K562 (cell line): ENCODE measurements around the gene RGMA. TPM values are rescaled to one million over a fixed set of nuclear protein-coding genes. Genes with fewer than 3 reads are reported as not detected.

Experiments
- ATAC-seq: fragments of 200-7000 bp; cut with Tn5 transposase; 3 replicates; pipeline ENCODE4 v1.9.1; 2020; ENCODE audit warnings: moderate library complexity
- BruUV-seq: library from RNA; stranded (reverse); fragments of 400-500 nt; replicated peaks from 2 replicates; lab custom pipeline; 2021; lab: Mats Ljungman, UMichigan
- CTCF ChIA-PET: fragments of 300-600 bp; formaldehyde crosslinking; extraction: SDS; loops from one replicate; lab custom pipeline; 2021; ENCODE audit warnings: low intra/inter-chr PET ratio; lab: Yijun Ruan, JAX
- POLR2A ChIA-PET: fragments of 300-600, 350-650 bp; sonication (Branson Sonifier 250); formaldehyde crosslinking; extraction: SDS; loops from one replicate; lab custom pipeline; 2021; ENCODE audit warnings: antibody characterized with exemption, inconsistent platforms; lab: Yijun Ruan, JAX
- DNase-seq, 4 experiments: peaks; one replicate each; pipeline versions ENCODE4 v3.0.0 to v3.0.0-alpha.2; 2011 to 2018; ENCODE audit warnings: low spot score in 3 of 4, mixed read lengths in 3 of 4; ENCODE audit errors: extremely low read depth in 1 of 4
- FAIRE-seq: peaks from 2 replicates; lab custom pipeline; 2011; peaks lifted over from hg19 to GRCh38; lab: Jason Lieb, UNC
- H2AFZ ChIP-seq: 2 replicates; pipeline ENCODE4 v1.6.0; 2011; ENCODE audit warnings: low read depth, low read length, control low read depth, inconsistent platforms
- H3K27ac ChIP-seq: fragments of 200-600 bp; 3 replicates; pipeline ENCODE4 v1.8.0; 2011; ENCODE audit warnings: low read depth, mild to moderate bottlenecking, control low read depth, inconsistent platforms, low read length, moderate library complexity, mixed read lengths; ENCODE audit errors: extremely low read depth
- H3K27me3 ChIP-seq, 2 experiments: fragments of 300-600 bp in 1 of 2; 2 replicates in 1 of 2; 3 replicates in 1 of 2; pipeline versions ENCODE4 v1.6.0 to v1.8.0; 2011; ENCODE audit warnings: inconsistent platforms in 2 of 2, low read length in 2 of 2, mild to moderate bottlenecking in 1 of 2, mixed read lengths in 1 of 2, moderate library complexity in 1 of 2; ENCODE audit not compliant: control insufficient read depth in 2 of 2, insufficient read depth in 2 of 2
- H3K36me3 ChIP-seq: fragments of 300-600 bp; 3 replicates; pipeline ENCODE4 v1.8.0; 2011; ENCODE audit warnings: mild to moderate bottlenecking, low read length, inconsistent platforms; ENCODE audit not compliant: control insufficient read depth, insufficient read depth
- H3K4me1 ChIP-seq, 2 experiments: fragments of 200-600 bp in 1 of 2; replicated peaks in 1 of 2; 2 replicates in 1 of 2; 3 replicates in 1 of 2; pipeline versions ENCODE4 v1.5.1 to v1.8.0; 2011; ENCODE audit warnings: inconsistent platforms in 2 of 2, low read length in 2 of 2, mild to moderate bottlenecking in 1 of 2, mixed read lengths in 1 of 2, moderate library complexity in 1 of 2; ENCODE audit not compliant: control insufficient read depth in 2 of 2, insufficient read depth in 2 of 2
- H3K4me2 ChIP-seq: 2 replicates; pipeline ENCODE4 v1.6.1; 2011; ENCODE audit warnings: low read length, control low read depth, inconsistent platforms, mixed read lengths; ENCODE audit not compliant: insufficient read depth
- H3K4me3 ChIP-seq: fragments of 200-600 bp; sonication (generic), shearing (Covaris generic); 2 replicates; pipeline ENCODE4 v1.5.1; 2016; ENCODE audit warnings: control low read depth, inconsistent platforms
- H3K79me2 ChIP-seq: fragments of 200-600 bp; 3 replicates; pipeline ENCODE4 v1.8.0; 2011; ENCODE audit warnings: low read length, inconsistent platforms; ENCODE audit not compliant: control insufficient read depth, insufficient read depth
- H3K9ac ChIP-seq, 2 experiments: 2 replicates each; pipeline versions ENCODE4 v1.6.0 to v1.6.1; 2011; ENCODE audit warnings: low read depth in 2 of 2, low read length in 2 of 2, control low read depth in 1 of 2, inconsistent platforms in 1 of 2, mild to moderate bottlenecking in 1 of 2, mixed read lengths in 1 of 2; ENCODE audit not compliant: insufficient read depth in 1 of 2
- H3K9me1 ChIP-seq: one replicate; pipeline ENCODE4 v1.6.0; 2011; ENCODE audit warnings: inconsistent platforms, mild to moderate bottlenecking, low read length, moderate library complexity; ENCODE audit not compliant: control insufficient read depth, insufficient read depth
- H3K9me3 ChIP-seq: replicated peaks from 2 replicates; pipeline ENCODE4 v1.5.1; 2011; ENCODE audit warnings: low read depth, low read length, inconsistent platforms; ENCODE audit not compliant: control insufficient read depth, insufficient read depth
- H4K20me1 ChIP-seq: replicated peaks from 2 replicates; pipeline ENCODE4 v1.6.1; 2011; ENCODE audit warnings: low read length, inconsistent platforms, mixed read lengths; ENCODE audit not compliant: control insufficient read depth, insufficient read depth
- E2F3 ChIP-seq: fragments of 250-450 bp; sonication (Bioruptor Pico); IDR thresholded peaks from 2 replicates; pipeline ENCODE4 v1.4.0; 2020; ENCODE audit warnings: mild to moderate bottlenecking
- ELK3 ChIP-seq: fragments of 450-650 bp; formaldehyde crosslinking; IDR thresholded peaks from 2 replicates; pipeline ENCODE4 v1.4.0; 2020; ENCODE audit warnings: mild to moderate bottlenecking
- FOXK1 ChIP-seq: sonication (generic); formaldehyde crosslinking; IDR thresholded peaks from 2 replicates; pipeline ENCODE4 v1.8.0; 2022; ENCODE audit warnings: missing genetic modification reagents, mild to moderate bottlenecking, borderline replicate concordance
- FOXM1 ChIP-seq, 2 experiments: fragments of 450-650 bp in 1 of 2; sonication (generic) in 1 of 2; formaldehyde crosslinking in 1 of 2; IDR thresholded peaks; 2 replicates each; pipeline versions ENCODE4 v1.6.1 to v1.9.0; 2017 to 2022; ENCODE audit warnings: low read depth in 2 of 2, mild to moderate bottlenecking in 2 of 2, missing genetic modification reagents in 1 of 2, moderate library complexity in 1 of 2
- FUS ChIP-seq: fragments of 200-400 bp; formaldehyde crosslinking; optimal IDR thresholded peaks from 2 replicates; pipeline ENCODE3; 2017; ENCODE audit warnings: low read depth, low read length
- HDAC8 ChIP-seq: fragments of 450-650 bp; IDR thresholded peaks from 2 replicates; pipeline ENCODE4 v1.6.1; 2016; ENCODE audit warnings: mild to moderate bottlenecking, missing genetic modification characterization, moderate library complexity, missing compliant biosample characterization
- NFYB ChIP-seq: IDR thresholded peaks from 2 replicates; pipeline ENCODE4 v1.6.1; 2011; ENCODE audit warnings: mild to moderate bottlenecking, moderate library complexity; ENCODE audit not compliant: insufficient read length; ENCODE audit errors: extremely low read depth
- POU5F1 ChIP-seq: fragments of 150-350 bp; IDR thresholded peaks from 2 replicates; pipeline ENCODE4 v1.6.1; 2014; ENCODE audit warnings: borderline replicate concordance, low read length, low read depth, mild to moderate bottlenecking; ENCODE audit not compliant: partially characterized antibody
- WGBS: fragments of 100-300 bp; shearing (Covaris generic); methylation state at CpG from one replicate; pipeline ENCODE4 v1.1.6; 2016; ENCODE audit warnings: low coverage, mixed read lengths; ENCODE audit not compliant: insufficient coverage; ENCODE audit errors: missing lambda C conversion rate; 5-methylcytosine and 5-hydroxymethylcytosine counted together
- in situ Hi-C: fragments of 300-500 bp; cut with MboI; formaldehyde crosslinking; loops from 4 replicates; pipeline ENCODE4 v1.15.0; 2018; ENCODE audit warnings: inconsistent platforms, mixed read lengths
- intact Hi-C: fragments of 100-400 bp; cut with micrococcal nuclease; formaldehyde crosslinking; loops from 2 replicates; pipeline ENCODE4 v1.14.2; 2022
- polyA plus RNA-seq, 8 experiments: library from polyadenylated mRNA; depleted of rRNA in 4 of 8; stranded (reverse) in 5 of 8; unstranded in 3 of 8; fragments of >200 nt; fragmentation: Nextera tagmentation in 2 of 8; fragmentation: Illumina TruSeq in 1 of 8; extraction: Ambion mirVana in 2 of 8; extraction: Trizol in 1 of 8; gene quantifications; 2 replicates each; pipeline versions ENCODE4 v1.2.1 to v1.2.3, GENCODE V29; 2011 to 2014; ENCODE audit warnings: inconsistent platforms in 1 of 8, missing spikeins in 1 of 8
- total RNA-seq, 7 experiments: library from RNA; depleted of rRNA in 6 of 7; stranded (reverse); fragments of >200 nt in 6 of 7; fragmentation: Illumina TruSeq in 2 of 7; extraction: Trizol in 2 of 7; gene quantifications; 2 replicates each; pipeline versions ENCODE4 v1.2.1 to v1.2.3, GENCODE V29; 2011 to 2021; ENCODE audit warnings: low replicate concordance in 1 of 7
- TF ChIP-seq, protein P1 (sequence below): sonication (generic); formaldehyde crosslinking; IDR thresholded peaks from 2 replicates; pipeline ENCODE4 v1.8.0; 2022; ENCODE audit warnings: missing genetic modification reagents, mild to moderate bottlenecking, moderate library complexity, borderline replicate concordance

The RGMA gene
- total and polyA plus RNA-seq, 9 of the 15 experiments (the other 6 are each of a cell fraction or from before 2014, with no cell fraction given), result 0.03 to 0.05 (median 0.03) TPM; not detected in 6

DNA sequence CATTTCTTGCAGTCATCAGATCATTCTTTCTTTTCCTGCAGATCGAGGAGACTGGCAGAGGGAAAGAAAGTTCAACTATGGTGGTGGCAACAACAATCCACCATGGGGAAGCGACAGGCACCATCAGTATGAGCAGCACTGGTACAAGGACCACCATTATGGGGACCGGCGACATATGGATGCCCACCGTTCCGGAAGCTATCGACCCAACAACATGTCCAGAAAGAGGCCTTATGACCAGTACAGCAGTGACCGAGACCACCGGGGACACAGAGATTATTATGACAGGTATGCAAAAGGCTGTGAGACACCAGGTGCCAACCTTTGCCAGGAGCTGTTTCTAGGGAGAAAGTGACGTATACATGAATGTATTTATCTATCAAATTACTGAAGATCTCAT lies 69.0 kb downstream of the RGMA start:
- no peaks in the 10 kb centered on the region for H3K4me1 ChIP-seq
- CTCF ChIA-PET, result no interaction called here
- H3K4me2 ChIP-seq, result no peak overlapping the region
- H3K36me3 ChIP-seq, result peaks cover 98% of the 10 kb centered on the region
- no peaks in the 10 kb centered on the region for H3K27me3 ChIP-seq
- no peaks in the 10 kb centered on the region for H3K9me3 ChIP-seq
- no peak overlapping the region for H2AFZ ChIP-seq
- BruUV-seq, result no TSS peak
- TF ChIP-seq HDAC8 (tag) (no peak), FOXK1 (CRISPR knock-in tag) (no peak)
- TF ChIP-seq, protein P1, sequence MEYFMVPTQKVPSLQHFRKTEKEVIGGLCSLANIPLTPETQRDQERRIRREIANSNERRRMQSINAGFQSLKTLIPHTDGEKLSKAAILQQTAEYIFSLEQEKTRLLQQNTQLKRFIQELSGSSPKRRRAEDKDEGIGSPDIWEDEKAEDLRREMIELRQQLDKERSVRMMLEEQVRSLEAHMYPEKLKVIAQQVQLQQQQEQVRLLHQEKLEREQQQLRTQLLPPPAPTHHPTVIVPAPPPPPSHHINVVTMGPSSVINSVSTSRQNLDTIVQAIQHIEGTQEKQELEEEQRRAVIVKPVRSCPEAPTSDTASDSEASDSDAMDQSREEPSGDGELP (CRISPR knock-in tag), result no peak
- no peaks in the 10 kb centered on the region for H3K9me1 ChIP-seq
- POLR2A ChIA-PET, result interaction anchor here (1.5 kb wide), 1 partner anchor 9 kb away, joined by 6 read pairs; no protein-coding TSS in a partner anchor
- FAIRE-seq (no peak), DNase-seq (no peak), ATAC-seq (no peak)
- H3K79me2 ChIP-seq, result no peaks in the 10 kb centered on the region; the same call in 2 of the 3 replicates
- H3K4me3 ChIP-seq, result no peak overlapping the region
- H4K20me1 ChIP-seq, result peaks cover 6% of the 10 kb centered on the region
- intact Hi-C loops, result no loop called here
- in situ Hi-C loops, result no loop called here
- no peak overlapping the region for H3K9ac ChIP-seq
- WGBS, result 98% methylated on average over 9 of the region's 10 CpGs
- H3K27ac ChIP-seq, result no peak overlapping the region

DNA sequence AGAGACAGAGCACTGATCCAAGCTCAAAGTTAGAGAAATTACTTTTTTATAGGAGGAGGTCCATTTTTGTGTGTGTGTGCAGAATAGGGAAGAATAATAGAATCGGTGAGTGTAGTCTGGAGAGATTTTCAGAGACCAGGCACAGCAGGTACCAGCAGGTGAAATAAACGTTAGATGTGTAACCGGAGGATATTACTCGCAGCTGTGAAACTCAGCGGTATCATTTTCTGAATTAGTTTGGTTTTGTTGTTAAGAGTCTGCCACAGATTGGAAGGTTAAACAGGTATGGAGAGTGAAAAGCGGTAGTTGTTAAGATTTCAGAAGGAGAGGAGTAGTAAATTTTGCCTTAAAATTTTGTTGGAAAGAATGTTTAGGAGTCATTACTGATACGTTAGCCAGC lies 69.9 kb downstream of the RGMA start:
- H3K9me3 ChIP-seq, result no peaks in the 10 kb centered on the region
- H3K4me1 ChIP-seq, result no peaks in the 10 kb centered on the region
- no peaks in the 10 kb centered on the region; the same call in 2 of the 3 replicates for H3K79me2 ChIP-seq
- FAIRE-seq, result no peak
- ATAC-seq, result no peak
- POLR2A ChIA-PET, result interaction anchor here (2.3 kb wide), 1 partner anchor 9 kb away, joined by 9 read pairs; no protein-coding TSS in a partner anchor
- no peak overlapping the region for H3K4me3 ChIP-seq
- peaks cover 98% of the 10 kb centered on the region for H3K36me3 ChIP-seq
- H3K27ac ChIP-seq, result no peak overlapping the region
- no TSS peak for BruUV-seq
- no peaks in the 10 kb centered on the region; the same call in none of the 2 replicates for H4K20me1 ChIP-seq
- no peak overlapping the region for H2AFZ ChIP-seq
- H3K9me1 ChIP-seq, result no peaks in the 10 kb centered on the region
- 93% methylated on average over 7 of the region's 7 CpGs for WGBS
- no peak overlapping the region for H3K9ac ChIP-seq
- intact Hi-C loops (no loop called here), in situ Hi-C loops (no loop called here)
- CTCF ChIA-PET, result no interaction called here
- no peak for DNase-seq
- H3K27me3 ChIP-seq, result no peaks in the 10 kb centered on the region
- H3K4me2 ChIP-seq, result no peak overlapping the region
- TF ChIP-seq ELK3 (CRISPR knock-in tag), result no peak
- TF ChIP-seq FUS, result no peak
- no peak for TF ChIP-seq POU5F1
- TF ChIP-seq E2F3 (CRISPR knock-in tag), result no peak
- no peak for TF ChIP-seq NFYB
- TF ChIP-seq FOXM1 (IDR thresholded peaks at IDR 0.05; ENCODE audit: low read depth), result no peak
- TF ChIP-seq FOXM1 (CRISPR knock-in tag; IDR thresholded peaks at IDR 0.05; ENCODE audit: low read depth), result no peak
